Measurements from ENCODE around the gene FOXP1. TPM values are rescaled to one million over a fixed set of nuclear protein-coding genes. Genes with fewer than 3 reads are reported as not detected.

The FOXP1 gene
- total and polyA plus RNA-seq, 12 donors, result 4.8 to 56.0 (median 43.8) TPM

GRCh38 chr3:71271596-71271995, 311.9 kb downstream of the FOXP1 start:
- whole genome bisulfite sequencing, 2 donors, result 74 to 78% methylated on average over 4 of the region's 4 CpGs
- no peak for TF ChIP-seq CTCF (IDR thresholded peaks at IDR 0.05)
- H3K36me3 ChIP-seq, result no peaks in the 10 kb centered on the region
- H3K4me3 ChIP-seq, result no peak overlapping the region
- intact Hi-C loops (cut with DNase I), result no loop called here
- no peak for DNase-seq
- H3K9me3 ChIP-seq, result no peaks in the 10 kb centered on the region
- no peak for ATAC-seq
- H3K4me1 ChIP-seq, result no peaks in the 10 kb centered on the region
- H3K27ac ChIP-seq, result no peak overlapping the region
- no peaks in the 10 kb centered on the region for H3K27me3 ChIP-seq

DNA sequence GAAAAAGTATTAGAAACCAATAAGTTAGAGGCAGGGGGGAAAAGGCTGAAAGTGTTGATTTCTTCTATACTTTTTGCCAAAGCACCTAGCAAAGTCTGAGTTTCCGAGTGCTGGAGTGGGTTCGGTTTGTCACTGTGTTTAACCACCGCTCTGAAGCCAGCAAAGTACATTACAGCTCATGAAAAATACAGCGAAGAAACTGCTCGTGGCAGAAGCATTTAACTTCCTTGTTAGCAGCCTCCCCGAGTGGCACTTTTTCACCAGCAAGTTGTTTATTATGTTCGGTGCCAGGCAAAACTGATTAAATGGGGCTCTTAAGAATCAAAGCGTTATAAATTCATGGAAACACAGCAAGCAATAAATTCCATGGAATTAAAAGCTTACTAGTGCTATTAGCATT, 313.6 kb downstream of the FOXP1 start:
- H3K9me3 ChIP-seq, result no peaks in the 10 kb centered on the region
- no peak for TF ChIP-seq CTCF (IDR thresholded peaks at IDR 0.05)
- DNase-seq, result no peak
- no peak for ATAC-seq
- no peaks in the 10 kb centered on the region for H3K4me1 ChIP-seq
- intact Hi-C loops (cut with DNase I), result no loop called here
- H3K36me3 ChIP-seq, result no peaks in the 10 kb centered on the region
- no peak overlapping the region for H3K27ac ChIP-seq
- H3K27me3 ChIP-seq, result no peaks in the 10 kb centered on the region
- 83 to 87% methylated on average over 8 of the region's 8 CpGs for WGBS, 2 donors
- no peak overlapping the region for H3K4me3 ChIP-seq

DNA sequence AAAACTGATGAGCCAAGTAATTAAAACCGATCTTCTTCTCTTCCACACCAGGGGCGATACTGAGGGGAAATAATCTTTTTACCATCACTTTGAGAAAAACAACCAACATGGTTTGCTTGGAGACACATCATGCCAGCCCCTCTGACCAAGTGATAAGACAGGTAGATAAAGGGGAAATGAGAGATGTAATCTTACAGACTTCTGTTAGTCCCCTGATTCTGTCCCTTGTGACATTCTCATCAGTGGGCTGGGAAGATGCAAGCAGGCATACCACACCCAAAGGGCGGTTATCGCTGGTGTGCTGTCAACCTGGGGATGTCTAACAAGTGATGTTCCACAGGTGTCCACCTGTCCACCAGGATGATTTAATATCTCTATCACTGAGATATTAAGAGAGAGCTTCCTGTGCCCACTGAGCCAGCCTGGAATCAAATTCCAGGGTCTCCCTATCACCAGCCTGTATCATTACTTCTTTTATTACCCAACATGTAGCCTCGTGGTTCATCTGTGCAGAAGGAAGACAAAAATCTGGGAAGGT, 315.0 kb downstream of the FOXP1 start:
- no peak for TF ChIP-seq CTCF (IDR thresholded peaks at IDR 0.05)
- intact Hi-C loops (cut with DNase I), result no loop called here
- Histone ChIP-seq H3K27ac (no peak overlapping the region), H3K36me3 (no peaks in the 10 kb centered on the region), H3K4me1 (no peaks in the 10 kb centered on the region), H3K27me3 (no peaks in the 10 kb centered on the region), H3K9me3 (no peaks in the 10 kb centered on the region), H3K4me3 (no peak overlapping the region)
- ATAC-seq (no peak), DNase-seq (no peak)
- 96 to 97% methylated on average over 5 of the region's 5 CpGs for whole genome bisulfite sequencing, 2 donors

DNA sequence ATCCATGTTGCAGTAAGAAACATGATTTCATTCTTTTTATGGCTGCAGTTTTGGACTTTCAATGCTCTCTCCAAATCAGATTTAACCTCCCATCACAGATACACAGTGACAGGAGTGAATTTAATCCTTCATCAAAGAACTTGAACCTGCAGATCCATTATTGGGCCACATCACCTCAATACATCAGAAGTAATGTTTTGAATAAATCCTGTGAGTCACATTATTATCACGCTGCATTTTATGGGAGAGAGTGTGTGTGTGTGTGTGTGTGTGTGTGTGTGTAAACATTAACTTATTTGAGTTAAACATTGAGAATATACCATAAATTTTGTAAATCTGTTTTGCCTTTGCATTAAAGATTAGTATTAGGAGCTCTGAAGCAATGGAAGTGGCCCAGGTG, 316.7 kb downstream of the FOXP1 start:
- intact Hi-C loops (cut with DNase I), result no loop called here
- Histone ChIP-seq H3K4me1 (peaks cover 0 to 13% (median 0%) of the 10 kb centered on the region in 9 donors), H3K27ac (no peak overlapping the region), H3K9me3 (no peaks in the 10 kb centered on the region), H3K27me3 (no peaks in the 10 kb centered on the region), H3K36me3 (no peaks in the 10 kb centered on the region), H3K4me3 (no peak overlapping the region)
- no peak for ATAC-seq
- no peak for TF ChIP-seq CTCF (IDR thresholded peaks at IDR 0.05)
- DNase-seq, result no peak
- 95 to 96% methylated on average over 1 of the region's 1 CpG for WGBS, 2 donors

Measured in heart right ventricle (tissue), 16 donors.